KMS-11 (cell line): ENCODE measurements around the gene CATSPER3.

Experiments
- H2AFZ ChIP-seq: fragments of 200-600 bp; sonication (generic); 2 replicates; pipeline ENCODE4 v1.6.1; 2016; ENCODE audit warnings: antibody characterized with exemption, mixed run types, low read depth
- H3K27ac ChIP-seq: fragments of 200-600 bp; sonication (generic); 2 replicates; pipeline ENCODE4 v1.6.1; 2016; ENCODE audit warnings: mild to moderate bottlenecking, mixed run types
- H3K27me3 ChIP-seq: fragments of 200-600 bp; sonication (generic); 2 replicates; pipeline ENCODE4 v1.6.1; 2017; ENCODE audit warnings: mild to moderate bottlenecking, low read depth, mixed run types, moderate library complexity; ENCODE audit not compliant: insufficient read depth
- H3K36me3 ChIP-seq: fragments of 200-600 bp; sonication (generic); 2 replicates; pipeline ENCODE4 v1.6.1; 2017; ENCODE audit warnings: mild to moderate bottlenecking, mixed run types; ENCODE audit not compliant: insufficient read depth
- H3K4me1 ChIP-seq: fragments of 200-600 bp; sonication (generic); 2 replicates; pipeline ENCODE4 v1.6.1; 2016; ENCODE audit warnings: mild to moderate bottlenecking, low read depth, mixed run types; ENCODE audit not compliant: poor library complexity, severe bottlenecking
- H3K4me2 ChIP-seq: fragments of 200-600 bp; sonication (generic); 2 replicates; pipeline ENCODE4 v1.7.0; 2016; ENCODE audit warnings: mild to moderate bottlenecking, mixed run types
- H3K4me3 ChIP-seq: fragments of 200-600 bp; sonication (generic); IDR thresholded peaks from 2 replicates; pipeline ENCODE4 v1.6.1; 2017; ENCODE audit warnings: low read depth, low read length, mixed read lengths; ENCODE audit not compliant: insufficient read depth
- H3K79me2 ChIP-seq: fragments of 200-600 bp; sonication (generic); 2 replicates; pipeline ENCODE4 v1.6.1; 2016; ENCODE audit warnings: low read depth, mixed run types; ENCODE audit not compliant: insufficient read depth
- H3K9ac ChIP-seq: fragments of 200-600 bp; sonication (generic); 2 replicates; pipeline ENCODE4 v1.6.1; 2016; ENCODE audit warnings: mild to moderate bottlenecking, mixed run types
- H4K20me1 ChIP-seq: fragments of 200-600 bp; sonication (generic); 2 replicates; pipeline ENCODE4 v1.6.1; 2016; ENCODE audit warnings: mild to moderate bottlenecking, mixed run types; ENCODE audit not compliant: insufficient read depth
- CTCF ChIP-seq: fragments of 200-600 bp; sonication (generic); conservative IDR thresholded peaks from 2 replicates; pipeline ENCODE4 v1.6.1; 2017; ENCODE audit warnings: low read depth, mild to moderate bottlenecking, antibody characterized with exemption, low read length, moderate library complexity, mixed read lengths

CATSPER3 gene

DNA sequence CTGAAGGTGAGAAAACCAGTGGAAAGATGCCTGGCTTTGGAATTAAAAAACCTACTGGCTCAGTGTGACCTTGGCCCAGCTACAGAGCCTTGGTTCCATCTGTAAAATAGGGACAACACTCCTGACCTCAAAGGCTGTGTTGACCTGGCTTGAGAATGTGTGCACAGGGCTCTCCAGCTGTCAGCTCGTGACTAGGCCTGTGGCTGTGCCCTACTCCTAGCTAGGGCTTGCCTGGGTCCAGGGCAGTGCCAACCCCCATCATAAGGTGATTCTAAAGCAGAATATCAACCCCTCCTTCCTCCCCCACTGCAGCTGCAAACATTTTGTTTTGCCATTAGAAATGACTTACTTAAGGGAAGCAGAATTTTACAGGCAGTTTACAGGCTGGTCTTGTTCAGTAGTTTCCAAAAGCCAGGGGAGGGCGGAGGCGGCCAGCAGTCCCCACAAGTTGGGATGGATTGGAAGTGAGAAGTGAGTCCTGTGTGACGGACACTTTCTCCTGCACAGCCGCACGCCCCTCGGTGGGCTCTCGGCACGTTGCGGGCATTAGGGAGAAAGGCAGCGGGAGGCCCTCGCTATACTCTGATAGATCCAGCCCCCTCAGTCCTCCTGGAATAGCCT is 59.0 kb downstream of the CATSPER3 start:
- Histone ChIP-seq H3K4me3 (no peak overlapping the region), H3K79me2 (peaks cover 22% of the 10 kb centered on the region), H4K20me1 (no peaks in the 10 kb centered on the region), H3K36me3 (no peaks in the 10 kb centered on the region), H2AFZ (no peak overlapping the region), H3K4me1 (peaks cover 5% of the 10 kb centered on the region), H3K4me2 (no peak overlapping the region), H3K27ac (no peak overlapping the region), H3K9ac (no peak overlapping the region), H3K27me3 (no peaks in the 10 kb centered on the region)
- TF ChIP-seq CTCF = no peak

- no peak overlapping the region for H3K27ac ChIP-seq
- H3K36me3 ChIP-seq = no peaks in the 10 kb centered on the region
- H3K27me3 ChIP-seq = no peaks in the 10 kb centered on the region
- no peak overlapping the region for H3K4me3 ChIP-seq
- peaks cover 8% of the 10 kb centered on the region for H3K4me1 ChIP-seq
- no peak for TF ChIP-seq CTCF
- no peak overlapping the region for H2AFZ ChIP-seq
- H4K20me1 ChIP-seq = no peaks in the 10 kb centered on the region
- no peak overlapping the region for H3K4me2 ChIP-seq
- no peak overlapping the region for H3K9ac ChIP-seq
- peaks cover 28% of the 10 kb centered on the region for H3K79me2 ChIP-seq
Observed at GRCh38 chr5:135027266-135027696, 59.6 kb downstream of the CATSPER3 start.

DNA sequence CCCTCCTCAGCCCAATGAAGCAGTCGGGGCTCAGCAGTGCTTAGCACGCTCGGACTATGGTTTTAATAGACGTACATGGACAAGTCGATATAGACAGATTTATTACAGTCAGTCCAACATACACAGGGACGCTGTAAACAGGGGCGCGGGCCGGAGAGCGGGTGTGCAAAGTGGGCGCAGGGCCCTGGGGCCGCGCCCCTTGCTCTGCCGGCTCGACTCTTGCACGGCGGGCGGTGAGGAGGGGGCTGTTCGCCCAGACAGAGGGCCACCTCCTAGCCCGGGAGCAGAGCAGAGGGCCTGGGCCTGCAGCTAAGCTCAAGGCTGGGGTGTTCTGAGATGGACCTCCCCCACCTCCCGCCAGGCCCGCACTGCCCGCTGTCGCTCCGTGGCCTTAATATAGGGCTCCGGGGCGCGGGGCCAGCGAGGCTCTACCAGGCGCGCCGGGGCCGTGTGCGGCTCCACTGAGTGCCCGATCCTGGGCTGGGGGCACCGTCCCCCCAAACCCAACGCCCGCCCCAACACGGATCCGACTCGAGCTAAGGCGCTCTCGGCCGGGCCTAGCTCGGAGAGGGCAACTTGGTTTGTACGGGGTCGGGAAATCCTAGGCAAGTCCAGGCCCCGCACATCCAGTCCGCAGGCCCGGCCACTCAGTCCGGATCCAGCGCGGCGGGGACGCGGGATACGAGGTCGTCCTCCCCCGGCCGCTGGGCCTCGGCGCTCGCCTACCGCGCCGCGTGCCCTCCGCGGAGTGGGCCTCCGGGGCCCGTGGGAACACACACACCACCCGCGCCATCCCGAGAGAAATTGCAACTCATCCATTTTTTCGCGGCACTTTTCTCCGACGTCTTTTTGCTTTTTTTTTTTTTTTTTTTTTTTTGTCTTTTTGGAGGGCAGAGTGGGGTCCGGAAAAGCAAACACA is 60.2 kb downstream of the CATSPER3 start:
- H3K36me3 ChIP-seq = no peaks in the 10 kb centered on the region
- no peak overlapping the region for H3K4me2 ChIP-seq

More for the DNA sequence above, 60.2 kb downstream of the CATSPER3 start:
- Histone ChIP-seq H3K4me3 (no peak overlapping the region), H3K27ac (no peak overlapping the region), H3K79me2 (peaks cover 34% of the 10 kb centered on the region), H3K27me3 (no peaks in the 10 kb centered on the region), H2AFZ (no peak overlapping the region), H3K4me1 (peaks cover 8% of the 10 kb centered on the region), H4K20me1 (no peaks in the 10 kb centered on the region), H3K9ac (no peak overlapping the region)
- TF ChIP-seq CTCF = no peak
